ENCODE results near the gene OR2L2. TPM values are rescaled to one million over a fixed set of nuclear protein-coding genes. Genes with fewer than 3 reads are reported as not detected.

Gene OR2L2
- total RNA-seq, 1 experiment from 2014 or later: not detected

DNA sequence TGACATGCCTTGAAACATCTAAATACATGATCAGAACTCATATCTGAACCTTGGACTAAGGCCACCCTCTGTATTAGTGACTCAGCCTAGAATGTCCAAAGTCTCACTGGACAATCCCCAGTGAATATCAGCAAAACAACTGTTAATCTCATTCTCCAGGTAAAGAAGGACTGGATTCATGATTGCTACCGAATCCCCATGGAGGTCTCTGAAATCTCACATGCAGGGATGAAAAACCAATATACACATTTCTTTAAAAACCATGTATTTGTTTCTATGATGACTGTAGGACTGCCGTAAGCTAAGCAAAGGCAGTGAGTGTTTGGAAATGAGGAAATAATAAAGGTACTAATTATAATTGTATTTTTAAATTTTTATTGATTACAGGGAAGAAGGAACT lies 16.7 kb downstream of the OR2L2 start, which contains the start of gene OR2L3 (continued):
- TF ChIP-seq TCF7L2 (IDR thresholded peaks at IDR 0.05; ENCODE audit: borderline replicate concordance, extremely low read depth, insufficient read depth, insufficient read length): no peak

DNA sequence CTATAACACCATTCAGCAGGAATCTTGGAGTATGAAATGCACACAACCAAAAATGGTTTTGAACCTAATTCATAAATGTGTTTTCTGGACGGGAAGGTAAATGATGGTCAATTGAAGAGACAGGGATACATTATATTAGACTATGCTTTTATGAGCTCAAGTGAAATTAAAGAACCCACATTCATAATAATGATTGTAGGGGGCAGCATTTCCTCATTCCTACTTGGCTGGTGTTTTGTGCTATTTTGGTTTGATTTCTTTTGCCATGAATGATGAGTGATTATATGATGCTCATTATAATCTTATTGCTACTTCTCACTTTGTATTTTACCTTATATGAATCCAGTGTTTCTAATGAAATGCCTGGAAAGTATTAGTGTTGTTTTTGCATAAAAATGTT lies 17.1 kb downstream of the OR2L2 start:
- no peak overlapping the region for H3K4me2 ChIP-seq (ENCODE audit: low read length)
- no peaks in the 10 kb centered on the region for H4K20me1 ChIP-seq (ENCODE audit: insufficient read depth)
- BruUV-seq (replicated peaks): no TSS peak
- TF ChIP-seq TCF7L2 (IDR thresholded peaks at IDR 0.05; ENCODE audit: borderline replicate concordance, extremely low read depth, insufficient read depth, insufficient read length) (no peak), SIN3A (IDR thresholded peaks at IDR 0.05; ENCODE audit: low read depth) (no peak), POLR2A (IDR thresholded peaks at IDR 0.05; ENCODE audit: borderline replicate concordance, extremely low read depth, insufficient read depth, insufficient read length) (no peak), ELF1 (IDR thresholded peaks at IDR 0.05; ENCODE audit: borderline replicate concordance, low read depth) (no peak), ZNF274 (IDR thresholded peaks at IDR 0.05; ENCODE audit: low read depth, low read length) (no peak)
- TF ChIP-seq, protein P1, sequence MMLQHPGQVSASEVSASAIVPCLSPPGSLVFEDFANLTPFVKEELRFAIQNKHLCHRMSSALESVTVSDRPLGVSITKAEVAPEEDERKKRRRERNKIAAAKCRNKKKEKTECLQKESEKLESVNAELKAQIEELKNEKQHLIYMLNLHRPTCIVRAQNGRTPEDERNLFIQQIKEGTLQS (IDR thresholded peaks at IDR 0.05): no peak
- TF ChIP-seq, protein P2, sequence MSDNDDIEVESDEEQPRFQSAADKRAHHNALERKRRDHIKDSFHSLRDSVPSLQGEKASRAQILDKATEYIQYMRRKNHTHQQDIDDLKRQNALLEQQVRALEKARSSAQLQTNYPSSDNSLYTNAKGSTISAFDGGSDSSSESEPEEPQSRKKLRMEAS (IDR thresholded peaks at IDR 0.05): no peak
- TF ChIP-seq, protein P3, sequence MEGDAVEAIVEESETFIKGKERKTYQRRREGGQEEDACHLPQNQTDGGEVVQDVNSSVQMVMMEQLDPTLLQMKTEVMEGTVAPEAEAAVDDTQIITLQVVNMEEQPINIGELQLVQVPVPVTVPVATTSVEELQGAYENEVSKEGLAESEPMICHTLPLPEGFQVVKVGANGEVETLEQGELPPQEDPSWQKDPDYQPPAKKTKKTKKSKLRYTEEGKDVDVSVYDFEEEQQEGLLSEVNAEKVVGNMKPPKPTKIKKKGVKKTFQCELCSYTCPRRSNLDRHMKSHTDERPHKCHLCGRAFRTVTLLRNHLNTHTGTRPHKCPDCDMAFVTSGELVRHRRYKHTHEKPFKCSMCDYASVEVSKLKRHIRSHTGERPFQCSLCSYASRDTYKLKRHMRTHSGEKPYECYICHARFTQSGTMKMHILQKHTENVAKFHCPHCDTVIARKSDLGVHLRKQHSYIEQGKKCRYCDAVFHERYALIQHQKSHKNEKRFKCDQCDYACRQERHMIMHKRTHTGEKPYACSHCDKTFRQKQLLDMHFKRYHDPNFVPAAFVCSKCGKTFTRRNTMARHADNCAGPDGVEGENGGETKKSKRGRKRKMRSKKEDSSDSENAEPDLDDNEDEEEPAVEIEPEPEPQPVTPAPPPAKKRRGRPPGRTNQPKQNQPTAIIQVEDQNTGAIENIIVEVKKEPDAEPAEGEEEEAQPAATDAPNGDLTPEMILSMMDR (IDR thresholded peaks at IDR 0.05 in 2 of 3, conservative IDR thresholded peaks at IDR 0.05 in 1 of 3; ENCODE audit: borderline replicate concordance in 1 of 3, insufficient read depth in 1 of 3, low read depth in 2 of 3, low read length in 2 of 3): no peak
- RAD21 ChIA-PET (ENCODE audit: low non-redundant PET in 1 of 2, low total read pairs in 2 of 2, uncharacterized antibody in 2 of 2, unreplicated experiment in 2 of 2): no interaction called here
- H3K4me3 ChIP-seq (replicated peaks in 1 of 2; ENCODE audit: low read depth in 1 of 2, low read length in 2 of 2): no peak overlapping the region
- ATAC-seq (no peak), DNase-seq (ENCODE audit: low read depth, low spot score) (no peak)
- POLR2A ChIA-PET: no interaction called here
- no peak overlapping the region for H3K9ac ChIP-seq (ENCODE audit: low read length)
- no peaks in the 10 kb centered on the region for H3K36me3 ChIP-seq (ENCODE audit: control insufficient read depth in 1 of 2, insufficient read depth in 2 of 2, low read length in 2 of 2)
- no peaks in the 10 kb centered on the region for H3K4me1 ChIP-seq (ENCODE audit: control insufficient read depth in 1 of 2, insufficient read depth in 2 of 2, low read length in 2 of 2)
- H3K79me2 ChIP-seq (ENCODE audit: insufficient read depth, low read length): no peaks in the 10 kb centered on the region
- no peaks in the 10 kb centered on the region for H3K27me3 ChIP-seq (ENCODE audit: insufficient read depth, low read length)
- H3K9me2 ChIP-seq (ENCODE audit: insufficient read depth): no peaks in the 10 kb centered on the region
- H3K9me3 ChIP-seq (ENCODE audit: control insufficient read depth in 1 of 2, insufficient read depth in 1 of 2, low read depth in 1 of 2, low read length in 2 of 2): peaks cover 0 to 12% of the 10 kb centered on the region in 2 experiments; a peak in 2 of 4 replicates
- H2AFZ ChIP-seq (ENCODE audit: low read depth, low read length, poor library complexity, severe bottlenecking): no peak overlapping the region
- CTCF ChIA-PET: no interaction called here
- intact Hi-C loops (cut with micrococcal nuclease): no loop called here
- H3K27ac ChIP-seq (ENCODE audit: low read depth, low read length): no peak overlapping the region
